Heart left ventricle (tissue), 16 donors: ENCODE measurements around the gene TMEM253. TPM values are rescaled to one million over a fixed set of nuclear protein-coding genes. Genes with fewer than 3 reads are reported as not detected.

Source experiments
- ATAC-seq, 4 donors: fragments of 200-7000 bp; cut with Tn5 transposase; one replicate each; pipeline ENCODE4 v1.9.1; 2020 to 2022; ENCODE audit warnings: moderate library complexity in 4 of 4, mild to moderate bottlenecking in 3 of 4, moderate number of reproducible peaks in 1 of 4
- DNase-seq, 5 donors: peaks; one replicate each; pipeline ENCODE4 v3.0.0-alpha.2; 2020
- H3K27ac ChIP-seq, 12 donors: fragments of 200-600 bp; sonication (generic) in 4 of 12; one replicate each; pipeline versions ENCODE4 v1.5.0 to v1.8.0; 2016 to 2022; ENCODE audit warnings: mild to moderate bottlenecking in 2 of 12
- H3K27me3 ChIP-seq, 9 donors: fragments of 200-600 bp; sonication (generic) in 2 of 9; one replicate each; pipeline versions ENCODE4 v1.5.1 to v1.8.0; 2016 to 2022; ENCODE audit warnings: mild to moderate bottlenecking in 3 of 9
- H3K36me3 ChIP-seq, 9 donors: fragments of 200-600 bp; sonication (generic) in 2 of 9; one replicate each; pipeline versions ENCODE4 v1.5.0 to v1.8.0; 2018 to 2022; ENCODE audit warnings: mild to moderate bottlenecking in 2 of 9
- H3K4me1 ChIP-seq, 12 donors: fragments of 200-600 bp; sonication (generic) in 4 of 12; one replicate each; pipeline versions ENCODE4 v1.5.0 to v1.8.0; 2016 to 2022; ENCODE audit warnings: mild to moderate bottlenecking in 3 of 12
- H3K4me3 ChIP-seq, 12 donors: fragments of 200-600 bp; sonication (generic) in 4 of 12; one replicate each; pipeline versions ENCODE4 v1.5.0 to v1.8.0; 2017 to 2022; ENCODE audit warnings: mild to moderate bottlenecking in 9 of 12, moderate library complexity in 4 of 12
- H3K9me3 ChIP-seq, 12 donors: fragments of 200-600 bp; sonication (generic) in 4 of 12; one replicate each; pipeline versions ENCODE4 v1.5.0 to v1.8.0; 2016 to 2022; ENCODE audit warnings: mild to moderate bottlenecking in 1 of 12
- POLR2A ChIP-seq, 2 donors: fragments of 450-650 bp; IDR thresholded peaks; one replicate each; pipeline ENCODE4 v1.6.1; 2017; ENCODE audit warnings: antibody characterized with exemption in 2 of 2, mild to moderate bottlenecking in 2 of 2, moderate library complexity in 2 of 2
- WGBS, 4 donors: extraction: QIAGEN DNeasy Blood & Tissue Kit in 2 of 4; methylation state at CpG; one replicate each; pipeline versions ENCODE4 v1.1.5 to v1.1.7; 2013 to 2018; 5-methylcytosine and 5-hydroxymethylcytosine counted together
- intact Hi-C, 10 donors: fragments of 100-400 bp; cut with DNase I; formaldehyde crosslinking; loops; one replicate each; pipeline versions ENCODE4 v1.11.1 to v1.14.2; 2022
- polyA plus RNA-seq, 2 donors: library from polyadenylated mRNA; stranded (reverse); fragments of 200-250 nt; gene quantifications; one replicate each; pipeline ENCODE4 v1.2.3, GENCODE V29; 2013
- total RNA-seq, 9 donors: library from RNA; depleted of rRNA in 2 of 9; stranded (reverse); fragments of >200 nt in 2 of 9; fragmentation: NEBNext Ultra II Directional in 3 of 9; extraction: Animal tissue kit (Norgen Biotek cat#: 25700) in 3 of 9; gene quantifications; one replicate each; pipeline versions ENCODE4 v1.1.0 to v1.2.4, GENCODE V29; 2016 to 2023
- TF ChIP-seq, protein P1 (sequence below), 12 donors: fragments of 200-600 bp; sonication (generic) in 4 of 12; IDR thresholded peaks; one replicate each; pipeline versions ENCODE4 v1.5.0 to v1.8.0; 2018 to 2022; ENCODE audit warnings: antibody characterized with exemption in 12 of 12, mild to moderate bottlenecking in 5 of 12
- donor health status: ischemic (EF 13 %, LVEDD 7.1; RV severe dilation, severe dysfunction).
- donor health status: healthy with polysubstance abuse.
- donor health status: DM: no; HTN: yes; CAD: no.
- donor health status: DM: no; HTN: no; CAD: no.
- donor health status: ischemic (EF 25% LVEDD 6.9; RV normal size, moderate dysfunction).
- donor health status: ischemic (EF 25% LVEDD 5.7; RV mildly dilated, moderate dysfunction).
- donor health status: healthy.
- donor health status: DM: yes; HTN: yes; CAD: no.
- donor health status: ischemic (EF 35%, LVEDD 5.7; RV mildly dilated, moderate dysfunction).
- donor health status: nonischemic (EF 11% LVEDD 7.7; RV severe dilation, severe dysfunction).
- donor health status: DM: yes; HTN: yes; CAD: no.
- donor health status: PGD.
- donor health status: ischemic (EF 29% LVEDD 5.4; RV normal size, mild dysfunction).
- donor health status: nonischemic (EF 23%, LVEDD 6.1; RV moderate dilation, normal function).

Gene TMEM253
- total and polyA plus RNA-seq, 11 donors = 0.19 to 0.79 (median 0.36) TPM; not detected in 3

DNA sequence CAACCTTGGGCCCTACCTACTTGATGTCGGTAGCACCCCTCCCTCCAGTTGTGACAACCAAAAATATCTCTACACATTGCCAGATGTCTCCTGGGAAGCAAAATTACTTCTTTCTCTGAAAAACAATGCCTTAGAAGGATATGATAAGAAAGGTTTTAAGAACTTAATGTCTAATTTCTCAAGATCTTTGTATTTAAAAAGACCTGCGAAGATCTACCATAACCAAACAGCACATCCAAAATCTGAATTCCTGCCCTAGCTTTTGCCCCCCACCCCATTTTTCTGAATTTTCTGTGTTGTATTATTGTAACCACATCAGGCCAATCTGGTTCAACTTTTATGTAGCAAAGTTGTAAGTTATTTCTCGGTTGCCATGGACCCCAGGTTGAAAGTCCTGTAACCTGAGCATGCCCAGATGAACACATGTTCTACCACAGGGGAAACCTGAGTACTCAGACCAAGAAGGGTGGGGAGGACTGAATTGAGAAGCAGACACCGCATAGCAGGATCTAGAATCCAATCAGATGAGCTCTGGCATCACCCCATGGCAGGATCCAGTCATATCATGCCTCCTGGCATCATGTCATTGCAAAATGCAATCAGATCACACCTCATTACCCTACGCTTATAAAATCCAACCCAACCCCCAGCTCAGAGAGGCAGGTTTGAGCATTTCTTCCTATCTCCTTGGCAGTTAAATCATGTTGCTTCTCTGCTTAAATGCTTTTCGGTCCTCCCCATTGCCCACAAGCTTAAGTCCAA, 8.7 kb downstream of the TMEM253 start:
- Histone ChIP-seq H3K27ac (no peak overlapping the region), H3K4me1 (peaks cover 0 to 29% (median 23%) of the 10 kb centered on the region in 12 donors), H3K27me3 (no peaks in the 10 kb centered on the region), H3K9me3 (no peaks in the 10 kb centered on the region), H3K36me3 (no peaks in the 10 kb centered on the region), H3K4me3 (no peak overlapping the region)
- intact Hi-C loops = loop anchor here (5.0 to 10.0 kb wide), 8 partner anchors 42 to 645 kb away; partner anchors contain the start of genes ANG (in 2 of the 10), RNASE4 (in 2 of the 10), PIP4P1 (in 1 of the 10) and PNP (in 1 of the 10)
- TF ChIP-seq, protein P1, sequence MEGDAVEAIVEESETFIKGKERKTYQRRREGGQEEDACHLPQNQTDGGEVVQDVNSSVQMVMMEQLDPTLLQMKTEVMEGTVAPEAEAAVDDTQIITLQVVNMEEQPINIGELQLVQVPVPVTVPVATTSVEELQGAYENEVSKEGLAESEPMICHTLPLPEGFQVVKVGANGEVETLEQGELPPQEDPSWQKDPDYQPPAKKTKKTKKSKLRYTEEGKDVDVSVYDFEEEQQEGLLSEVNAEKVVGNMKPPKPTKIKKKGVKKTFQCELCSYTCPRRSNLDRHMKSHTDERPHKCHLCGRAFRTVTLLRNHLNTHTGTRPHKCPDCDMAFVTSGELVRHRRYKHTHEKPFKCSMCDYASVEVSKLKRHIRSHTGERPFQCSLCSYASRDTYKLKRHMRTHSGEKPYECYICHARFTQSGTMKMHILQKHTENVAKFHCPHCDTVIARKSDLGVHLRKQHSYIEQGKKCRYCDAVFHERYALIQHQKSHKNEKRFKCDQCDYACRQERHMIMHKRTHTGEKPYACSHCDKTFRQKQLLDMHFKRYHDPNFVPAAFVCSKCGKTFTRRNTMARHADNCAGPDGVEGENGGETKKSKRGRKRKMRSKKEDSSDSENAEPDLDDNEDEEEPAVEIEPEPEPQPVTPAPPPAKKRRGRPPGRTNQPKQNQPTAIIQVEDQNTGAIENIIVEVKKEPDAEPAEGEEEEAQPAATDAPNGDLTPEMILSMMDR (IDR thresholded peaks at IDR 0.05) = no peak
- TF ChIP-seq POLR2A (IDR thresholded peaks at IDR 0.05) = no peak
- ATAC-seq = no peak
- WGBS, 4 donors = 81 to 86% (median 84%) methylated on average over 6 of the region's 6 CpGs
- DNase-seq = no peak

DNA sequence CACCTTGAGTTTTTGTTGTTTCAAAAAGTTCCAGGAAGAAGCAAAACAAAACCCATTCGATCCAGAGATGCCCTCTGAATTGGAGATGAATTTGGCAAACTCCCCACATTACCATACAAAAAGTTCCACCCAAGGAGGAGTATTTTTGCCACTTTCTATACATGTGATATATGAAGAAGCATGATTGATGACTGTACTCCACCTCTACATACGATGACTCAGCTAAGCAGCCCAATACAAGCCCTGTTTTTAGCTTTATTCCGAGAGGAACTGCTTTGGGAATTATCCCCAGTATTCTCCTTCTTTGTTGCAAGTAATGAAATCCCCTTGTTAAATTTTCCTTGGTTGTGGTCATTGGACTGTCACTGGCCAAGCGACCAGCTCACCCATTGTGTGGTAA, 11.4 kb downstream of the TMEM253 start:
- ATAC-seq (no peak), DNase-seq (no peak)
- no peak for TF ChIP-seq POLR2A (IDR thresholded peaks at IDR 0.05)
- TF ChIP-seq, protein P1 (IDR thresholded peaks at IDR 0.05) = no peak
- no peaks in the 10 kb centered on the region for H3K36me3 ChIP-seq
- no peaks in the 10 kb centered on the region for H3K9me3 ChIP-seq
- WGBS, 4 donors = 84 to 90% (median 89%) methylated on average over 4 of the region's 4 CpGs
- intact Hi-C loops = no loop called here
- H3K27me3 ChIP-seq = no peaks in the 10 kb centered on the region
- no peak overlapping the region for H3K27ac ChIP-seq
- no peak overlapping the region for H3K4me3 ChIP-seq
- peaks cover 0 to 2% (median under 1%) of the 10 kb centered on the region in 12 donors for H3K4me1 ChIP-seq

DNA sequence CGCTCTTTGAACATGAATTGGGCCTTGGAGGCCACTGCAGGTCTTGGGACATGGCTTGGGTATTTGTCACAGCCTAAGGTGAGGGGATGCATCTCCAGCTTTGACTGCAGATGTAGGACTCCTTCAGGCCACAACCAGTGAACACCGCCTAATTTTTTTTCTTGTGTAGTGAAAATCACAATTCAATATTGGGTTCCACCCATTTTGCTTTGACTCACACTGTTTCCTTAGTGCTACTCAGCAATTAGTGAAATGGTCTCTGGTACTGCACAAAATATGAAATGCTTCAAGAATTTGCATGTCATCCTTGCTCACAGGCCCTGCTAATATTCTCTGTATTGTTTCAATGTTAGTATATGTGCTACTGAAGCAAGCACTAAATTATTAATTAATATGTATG, 12.5 kb downstream of the TMEM253 start:
- Histone ChIP-seq H3K9me3 (no peaks in the 10 kb centered on the region), H3K27me3 (no peaks in the 10 kb centered on the region), H3K27ac (no peak overlapping the region), H3K36me3 (no peaks in the 10 kb centered on the region), H3K4me1 (no peaks in the 10 kb centered on the region), H3K4me3 (no peak overlapping the region)
- intact Hi-C loops = no loop called here
- ATAC-seq (no peak), DNase-seq (no peak)
- TF ChIP-seq POLR2A (IDR thresholded peaks at IDR 0.05) = no peak
- TF ChIP-seq, protein P1 (IDR thresholded peaks at IDR 0.05) = no peak
- WGBS, 4 donors = 95 to 99% (median 97%) methylated on average over 2 of the region's 2 CpGs

DNA sequence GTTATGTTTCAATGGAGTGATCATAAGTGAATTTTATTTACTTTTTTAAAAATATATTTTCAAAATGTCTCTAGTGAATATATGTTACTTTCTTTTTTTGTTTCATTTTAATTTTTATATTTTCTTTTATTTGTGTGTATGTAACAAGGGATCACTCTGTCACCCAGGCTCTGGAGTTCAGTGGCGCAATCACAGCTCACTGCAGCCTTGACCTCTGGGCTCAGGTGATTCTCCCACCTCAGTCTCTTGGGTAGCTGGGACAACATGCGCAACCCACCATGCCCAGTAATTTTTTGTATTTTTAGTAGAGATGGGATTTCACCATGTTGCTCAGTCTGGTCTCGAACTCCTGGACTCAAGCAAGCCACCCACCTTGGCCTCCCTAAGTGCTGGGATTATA, 18.1 kb downstream of the TMEM253 start:
- Histone ChIP-seq H3K4me3 (no peak overlapping the region), H3K27me3 (peaks cover 0 to 9% (median 0%) of the 10 kb centered on the region in 9 donors), H3K27ac (no peak overlapping the region), H3K4me1 (no peaks in the 10 kb centered on the region), H3K9me3 (no peaks in the 10 kb centered on the region), H3K36me3 (no peaks in the 10 kb centered on the region)
- TF ChIP-seq, protein P1 (IDR thresholded peaks at IDR 0.05) = no peak
- TF ChIP-seq POLR2A (IDR thresholded peaks at IDR 0.05) = no peak
- ATAC-seq (no peak), DNase-seq (no peak)
- 94 to 96% (median 94%) methylated on average over 3 of the region's 3 CpGs for WGBS, 4 donors
- intact Hi-C loops = no loop called here
